Liver (tissue), 3 donors: ENCODE data around the gene TUBB6.

Experiments used
- EGR1 ChIP-seq, 2 donors: IDR thresholded peaks; 2 replicates each; pipeline ENCODE4 v1.6.1; 2016 to 2018; ENCODE audit warnings: antibody characterized with exemption in 2 of 2, low read depth in 2 of 2
- GABPA ChIP-seq, 2 donors: IDR thresholded peaks in 1 of 2; conservative IDR thresholded peaks in 1 of 2; 2 replicates each; pipeline ENCODE4 v1.6.1; 2016; ENCODE audit warnings: antibody characterized with exemption in 2 of 2, mild to moderate bottlenecking in 1 of 2, moderate library complexity in 1 of 2
- HNF4A ChIP-seq, 2 donors: conservative IDR thresholded peaks; 2 replicates each; pipeline ENCODE4 v1.6.1; 2016; ENCODE audit warnings: antibody characterized with exemption in 2 of 2, mild to moderate bottlenecking in 2 of 2
- MAX ChIP-seq: IDR thresholded peaks from 2 replicates; pipeline ENCODE4 v1.6.1; 2016; ENCODE audit warnings: antibody characterized with exemption
- RAD21 ChIP-seq, 2 donors: IDR thresholded peaks; 2 replicates each; pipeline ENCODE4 v1.6.1; 2016; ENCODE audit warnings: antibody characterized with exemption in 2 of 2, mild to moderate bottlenecking in 2 of 2
- SP1 ChIP-seq: IDR thresholded peaks from 2 replicates; pipeline ENCODE4 v1.6.1; 2018; ENCODE audit warnings: antibody characterized with exemption, mild to moderate bottlenecking
- TAF1 ChIP-seq: conservative IDR thresholded peaks from 2 replicates; pipeline ENCODE4 v1.6.1; 2016; ENCODE audit warnings: antibody characterized with exemption, mild to moderate bottlenecking
- YY1 ChIP-seq: IDR thresholded peaks from 2 replicates; pipeline ENCODE4 v1.6.1; 2016; ENCODE audit warnings: antibody characterized with exemption, mild to moderate bottlenecking
- TF ChIP-seq, protein P1 (sequence below): fragments of 150-350 bp; IDR thresholded peaks from 2 replicates; pipeline ENCODE4 v1.5.1; 2017; ENCODE audit warnings: improper control_type of control experiment, low read depth, low read length; ENCODE audit not compliant: missing input control
- TF ChIP-seq, protein P2 (sequence below): IDR thresholded peaks from 2 replicates; pipeline ENCODE4 v1.6.1; 2016; ENCODE audit warnings: antibody characterized with exemption, mild to moderate bottlenecking
- TF ChIP-seq, protein P3 (sequence below): IDR thresholded peaks from 2 replicates; pipeline ENCODE4 v1.6.1; 2016; ENCODE audit warnings: antibody characterized with exemption
- donor health status: healthy.
- donor health status: healthy.

DNA sequence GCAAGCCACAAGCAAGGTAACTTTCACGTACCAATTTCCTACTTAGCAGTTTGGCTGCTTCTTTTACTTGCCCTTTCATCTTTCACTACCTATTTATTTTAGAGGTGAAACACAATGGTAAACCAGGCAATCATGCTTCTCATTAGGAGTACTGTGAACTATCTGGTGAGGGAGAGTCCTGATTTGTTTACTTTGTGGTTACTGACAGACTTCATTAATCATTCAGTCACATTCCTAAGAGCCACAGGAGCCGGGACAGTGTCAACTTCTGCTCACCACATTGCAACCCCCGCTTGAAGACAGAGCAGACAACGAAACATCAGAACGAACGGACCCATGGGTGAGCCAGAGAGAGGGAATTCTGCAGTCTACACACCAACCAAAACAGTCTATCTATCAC is 28.8 kb downstream of the TUBB6 start:
- no peak for TF ChIP-seq EGR1 (IDR thresholded peaks at IDR 0.05; ENCODE audit: low read depth in 2 of 2)
- TF ChIP-seq MAX: no peak
- no peak for TF ChIP-seq GABPA (IDR thresholded peaks at IDR 0.05 in 1 of 2, conservative IDR thresholded peaks at IDR 0.05 in 1 of 2)
- TF ChIP-seq, protein P1, sequence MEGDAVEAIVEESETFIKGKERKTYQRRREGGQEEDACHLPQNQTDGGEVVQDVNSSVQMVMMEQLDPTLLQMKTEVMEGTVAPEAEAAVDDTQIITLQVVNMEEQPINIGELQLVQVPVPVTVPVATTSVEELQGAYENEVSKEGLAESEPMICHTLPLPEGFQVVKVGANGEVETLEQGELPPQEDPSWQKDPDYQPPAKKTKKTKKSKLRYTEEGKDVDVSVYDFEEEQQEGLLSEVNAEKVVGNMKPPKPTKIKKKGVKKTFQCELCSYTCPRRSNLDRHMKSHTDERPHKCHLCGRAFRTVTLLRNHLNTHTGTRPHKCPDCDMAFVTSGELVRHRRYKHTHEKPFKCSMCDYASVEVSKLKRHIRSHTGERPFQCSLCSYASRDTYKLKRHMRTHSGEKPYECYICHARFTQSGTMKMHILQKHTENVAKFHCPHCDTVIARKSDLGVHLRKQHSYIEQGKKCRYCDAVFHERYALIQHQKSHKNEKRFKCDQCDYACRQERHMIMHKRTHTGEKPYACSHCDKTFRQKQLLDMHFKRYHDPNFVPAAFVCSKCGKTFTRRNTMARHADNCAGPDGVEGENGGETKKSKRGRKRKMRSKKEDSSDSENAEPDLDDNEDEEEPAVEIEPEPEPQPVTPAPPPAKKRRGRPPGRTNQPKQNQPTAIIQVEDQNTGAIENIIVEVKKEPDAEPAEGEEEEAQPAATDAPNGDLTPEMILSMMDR: no peak
- TF ChIP-seq, protein P2, sequence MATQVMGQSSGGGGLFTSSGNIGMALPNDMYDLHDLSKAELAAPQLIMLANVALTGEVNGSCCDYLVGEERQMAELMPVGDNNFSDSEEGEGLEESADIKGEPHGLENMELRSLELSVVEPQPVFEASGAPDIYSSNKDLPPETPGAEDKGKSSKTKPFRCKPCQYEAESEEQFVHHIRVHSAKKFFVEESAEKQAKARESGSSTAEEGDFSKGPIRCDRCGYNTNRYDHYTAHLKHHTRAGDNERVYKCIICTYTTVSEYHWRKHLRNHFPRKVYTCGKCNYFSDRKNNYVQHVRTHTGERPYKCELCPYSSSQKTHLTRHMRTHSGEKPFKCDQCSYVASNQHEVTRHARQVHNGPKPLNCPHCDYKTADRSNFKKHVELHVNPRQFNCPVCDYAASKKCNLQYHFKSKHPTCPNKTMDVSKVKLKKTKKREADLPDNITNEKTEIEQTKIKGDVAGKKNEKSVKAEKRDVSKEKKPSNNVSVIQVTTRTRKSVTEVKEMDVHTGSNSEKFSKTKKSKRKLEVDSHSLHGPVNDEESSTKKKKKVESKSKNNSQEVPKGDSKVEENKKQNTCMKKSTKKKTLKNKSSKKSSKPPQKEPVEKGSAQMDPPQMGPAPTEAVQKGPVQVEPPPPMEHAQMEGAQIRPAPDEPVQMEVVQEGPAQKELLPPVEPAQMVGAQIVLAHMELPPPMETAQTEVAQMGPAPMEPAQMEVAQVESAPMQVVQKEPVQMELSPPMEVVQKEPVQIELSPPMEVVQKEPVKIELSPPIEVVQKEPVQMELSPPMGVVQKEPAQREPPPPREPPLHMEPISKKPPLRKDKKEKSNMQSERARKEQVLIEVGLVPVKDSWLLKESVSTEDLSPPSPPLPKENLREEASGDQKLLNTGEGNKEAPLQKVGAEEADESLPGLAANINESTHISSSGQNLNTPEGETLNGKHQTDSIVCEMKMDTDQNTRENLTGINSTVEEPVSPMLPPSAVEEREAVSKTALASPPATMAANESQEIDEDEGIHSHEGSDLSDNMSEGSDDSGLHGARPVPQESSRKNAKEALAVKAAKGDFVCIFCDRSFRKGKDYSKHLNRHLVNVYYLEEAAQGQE: no peak
- TF ChIP-seq YY1: no peak
- TF ChIP-seq HNF4A (conservative IDR thresholded peaks at IDR 0.05): no peak
- TF ChIP-seq RAD21 (IDR thresholded peaks at IDR 0.05): no peak
- TF ChIP-seq, protein P3, sequence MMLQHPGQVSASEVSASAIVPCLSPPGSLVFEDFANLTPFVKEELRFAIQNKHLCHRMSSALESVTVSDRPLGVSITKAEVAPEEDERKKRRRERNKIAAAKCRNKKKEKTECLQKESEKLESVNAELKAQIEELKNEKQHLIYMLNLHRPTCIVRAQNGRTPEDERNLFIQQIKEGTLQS: no peak
- no peak for TF ChIP-seq SP1
- no peak for TF ChIP-seq TAF1
